WTC11 (cell line): ENCODE data around the gene MAML2. TPM values are rescaled to one million over a fixed set of nuclear protein-coding genes. Genes with fewer than 3 reads are reported as not detected.

ENCODE experiments used
- ATAC-seq: fragments of 200-7000 bp; cut with Tn5 transposase; 2 replicates; pipeline ENCODE4 v1.10.0; 2021; ENCODE audit warnings: mild to moderate bottlenecking, moderate library complexity
- CTCF ChIA-PET: fragments of 300-600 bp; sonication (Branson Sonifier 250); formaldehyde crosslinking; loops from one replicate; lab custom pipeline; 2021; ENCODE audit warnings: antibody characterized with exemption; lab: Charles Lee
- POLR2A ChIA-PET: fragments of 350-600 bp; sonication (Branson Sonifier 250); formaldehyde crosslinking; loops from one replicate; lab custom pipeline; 2021; ENCODE audit warnings: antibody characterized with exemption; lab: Charles Lee
- DNase-seq: peaks from one replicate; pipeline ENCODE4 v3.0.0; 2021; ENCODE audit warnings: low spot score
- H3K27ac Mint-ChIP-seq: 2 replicates; pipeline ENCODE4 v1.8.0; 2021; ENCODE audit warnings: mixed read lengths
- H3K27me3 Mint-ChIP-seq: 2 replicates; pipeline ENCODE4 v1.8.0; 2021; ENCODE audit warnings: low read depth, mild to moderate bottlenecking, moderate library complexity, mixed read lengths
- H3K36me3 Mint-ChIP-seq: 2 replicates; pipeline ENCODE4 v1.8.0; 2021; ENCODE audit warnings: mixed read lengths
- H3K4me1 Mint-ChIP-seq: 2 replicates; pipeline ENCODE4 v1.8.0; 2022; ENCODE audit warnings: mixed read lengths
- H3K4me3 Mint-ChIP-seq: 2 replicates; pipeline ENCODE4 v1.8.0; 2021; ENCODE audit warnings: mild to moderate bottlenecking, moderate library complexity, mixed read lengths
- H3K9me3 Mint-ChIP-seq: 2 replicates; pipeline ENCODE4 v1.8.0; 2021; ENCODE audit warnings: mixed read lengths
- ATF2 ChIP-seq: sonication (generic); formaldehyde crosslinking; IDR thresholded peaks from 2 replicates; pipeline ENCODE4 v1.8.1; 2022; ENCODE audit warnings: low read depth, missing genetic modification reagents, borderline replicate concordance
- CBFB ChIP-seq: sonication (generic); formaldehyde crosslinking; IDR thresholded peaks from 2 replicates; pipeline ENCODE4 v1.8.1; 2022; ENCODE audit warnings: mild to moderate bottlenecking, low read depth, missing genetic modification reagents
- CTCF ChIP-seq: fragments of 200-600 bp; IDR thresholded peaks from 2 replicates; pipeline ENCODE4 v1.8.0; 2022; ENCODE audit warnings: antibody characterized with exemption
- ELF4 ChIP-seq: sonication (generic); formaldehyde crosslinking; IDR thresholded peaks from 2 replicates; pipeline ENCODE4 v1.8.1; 2022; ENCODE audit warnings: low read depth, mild to moderate bottlenecking, moderate library complexity, missing genetic modification reagents
- ERG ChIP-seq: fragments of 250-450 bp; sonication (Bioruptor Pico); IDR thresholded peaks from 2 replicates; pipeline ENCODE4 v1.8.0; 2021; ENCODE audit warnings: mild to moderate bottlenecking
- FOXP4 ChIP-seq: sonication (generic); formaldehyde crosslinking; IDR thresholded peaks from 2 replicates; pipeline ENCODE4 v1.8.0; 2022; ENCODE audit warnings: mild to moderate bottlenecking, missing genetic modification reagents
- GABPB1 ChIP-seq: sonication (generic); formaldehyde crosslinking; IDR thresholded peaks from 2 replicates; pipeline ENCODE4 v1.8.1; 2023; ENCODE audit warnings: mild to moderate bottlenecking, missing genetic modification reagents
- GRHL2 ChIP-seq: fragments of 250-450 bp; sonication (Bioruptor Pico); IDR thresholded peaks from 2 replicates; pipeline ENCODE4 v1.8.0; 2022; ENCODE audit warnings: mild to moderate bottlenecking, moderate library complexity; ENCODE audit not compliant: insufficient replicate concordance, severe bottlenecking
- HMGXB4 ChIP-seq: sonication (generic); formaldehyde crosslinking; IDR thresholded peaks from 2 replicates; pipeline ENCODE4 v1.8.1; 2023; ENCODE audit warnings: mild to moderate bottlenecking, moderate library complexity, missing genetic modification reagents
- IRF2 ChIP-seq: sonication (generic); formaldehyde crosslinking; IDR thresholded peaks from 2 replicates; pipeline ENCODE4 v1.8.0; 2022; ENCODE audit warnings: low read depth, missing genetic modification reagents, borderline replicate concordance
- MYBL2 ChIP-seq: sonication (generic); formaldehyde crosslinking; IDR thresholded peaks from 2 replicates; pipeline ENCODE4 v1.8.1; 2023; ENCODE audit warnings: mild to moderate bottlenecking, moderate library complexity, missing genetic modification reagents
- NFATC4 ChIP-seq: fragments of 250-450 bp; sonication (Bioruptor Pico); IDR thresholded peaks from 2 replicates; pipeline ENCODE4 v1.9.0; 2021; ENCODE audit warnings: mild to moderate bottlenecking
- PRDM15 ChIP-seq: sonication (generic); formaldehyde crosslinking; IDR thresholded peaks from 2 replicates; pipeline ENCODE4 v1.8.0; 2022; ENCODE audit warnings: missing genetic modification reagents
- SMAD4 ChIP-seq: sonication (generic); formaldehyde crosslinking; IDR thresholded peaks from 2 replicates; pipeline ENCODE4 v1.8.0; 2022; ENCODE audit warnings: mild to moderate bottlenecking, missing genetic modification reagents
- SP1 ChIP-seq: sonication (generic); formaldehyde crosslinking; conservative IDR thresholded peaks from 2 replicates; pipeline ENCODE4 v1.8.1; 2022; ENCODE audit warnings: missing genetic modification reagents
- ZNF263 ChIP-seq: sonication (generic); formaldehyde crosslinking; IDR thresholded peaks from 2 replicates; pipeline ENCODE4 v1.8.1; 2022; ENCODE audit warnings: low read depth, mild to moderate bottlenecking, moderate library complexity, missing genetic modification reagents
- ZNF317 ChIP-seq: sonication (generic); formaldehyde crosslinking; IDR thresholded peaks from 2 replicates; pipeline ENCODE4 v1.8.1; 2023; ENCODE audit warnings: low read depth, mild to moderate bottlenecking, moderate library complexity, missing genetic modification reagents, borderline replicate concordance
- ZNF396 ChIP-seq: fragments of 250-450 bp; sonication (Bioruptor Pico); IDR thresholded peaks from 2 replicates; pipeline ENCODE4 v1.8.0; 2021; ENCODE audit warnings: mild to moderate bottlenecking, moderate library complexity, borderline replicate concordance
- ZNF512 ChIP-seq: sonication (generic); formaldehyde crosslinking; IDR thresholded peaks from 2 replicates; pipeline ENCODE4 v1.8.1; 2022; ENCODE audit warnings: missing genetic modification reagents, borderline replicate concordance
- total RNA-seq: library from RNA; stranded (reverse); gene quantifications from 3 replicates; pipeline ENCODE4 v1.2.3, GENCODE V29; 2021

MAML2 gene
- total RNA-seq, 1 experiment from 2014 or later = 8.1 TPM

- no peak overlapping the region for H3K27ac Mint-ChIP-seq
- H3K4me3 Mint-ChIP-seq = no peak overlapping the region
- H3K9me3 Mint-ChIP-seq = no peaks in the 10 kb centered on the region
- ATAC-seq (no peak), DNase-seq (no peak)
- peaks cover 2% of the 10 kb centered on the region; the same call in 1 of the 2 replicates for H3K27me3 Mint-ChIP-seq
- POLR2A ChIA-PET = interaction anchor here (0.6 kb wide), 1 partner anchor 301 kb away, joined by 7 read pairs; no protein-coding TSS in a partner anchor
- CTCF ChIA-PET = no interaction called here
- TF ChIP-seq IRF2 (CRISPR knock-in tag) = no peak
- TF ChIP-seq PRDM15 (CRISPR knock-in tag) = no peak
- no peak for TF ChIP-seq NFATC4 (CRISPR knock-in tag)
- TF ChIP-seq ZNF317 (CRISPR knock-in tag) = no peak
- no peak for TF ChIP-seq ZNF512 (CRISPR knock-in tag)
- no peak for TF ChIP-seq ELF4
- no peak for TF ChIP-seq GABPB1 (CRISPR knock-in tag)
- TF ChIP-seq ATF2 (CRISPR knock-in tag) = no peak
- no peak for TF ChIP-seq GRHL2 (CRISPR knock-in tag)
- TF ChIP-seq, all 79 proteins: peak for 0
- peaks cover 9% of the 10 kb centered on the region for H3K4me1 Mint-ChIP-seq
- no peaks in the 10 kb centered on the region for H3K36me3 Mint-ChIP-seq
These were observed 318.3 kb downstream of the MAML2 start for GRCh38 chr11:96024666-96025065.

- POLR2A ChIA-PET = no interaction called here
- no peak for TF ChIP-seq ZNF263 (CRISPR knock-in tag)
- no peak for TF ChIP-seq ERG (CRISPR knock-in tag)
- no peak for TF ChIP-seq ELF4
- TF ChIP-seq HMGXB4 (CRISPR knock-in tag) = no peak
- TF ChIP-seq SMAD4 = no peak
- TF ChIP-seq ZNF317 (CRISPR knock-in tag) = no peak
- TF ChIP-seq CBFB (CRISPR knock-in tag) = no peak
- no peak for TF ChIP-seq ZNF396 (CRISPR knock-in tag)
- no peak for TF ChIP-seq SP1 (CRISPR knock-in tag)
- TF ChIP-seq CTCF = no peak
- TF ChIP-seq MYBL2 (CRISPR knock-in tag) = no peak
- no peak for TF ChIP-seq FOXP4
These were observed 319.7 kb downstream of the MAML2 start for GRCh38 chr11:96023275-96023674.

More at GRCh38 chr11:96023275-96023674, 319.7 kb downstream of the MAML2 start:
- ATAC-seq (no peak), DNase-seq (no peak)
- peaks cover 2% of the 10 kb centered on the region; the same call in 1 of the 2 replicates for H3K27me3 Mint-ChIP-seq
- CTCF ChIA-PET = interaction anchor here (1.2 kb wide), 1 partner anchor 187 kb away, joined by 3 read pairs; no protein-coding TSS in a partner anchor
- H3K36me3 Mint-ChIP-seq = no peaks in the 10 kb centered on the region
- H3K9me3 Mint-ChIP-seq = no peaks in the 10 kb centered on the region
- no peak overlapping the region for H3K27ac Mint-ChIP-seq
- H3K4me3 Mint-ChIP-seq = no peak overlapping the region
- H3K4me1 Mint-ChIP-seq = peaks cover 9% of the 10 kb centered on the region
